Motor neuron (in vitro differentiated cells): ENCODE data around the gene FAM174C. TPM values are rescaled to one million over a fixed set of nuclear protein-coding genes. Genes with fewer than 3 reads are reported as not detected.

Experiments
- ATAC-seq, 8 experiments: fragments of 200-7000 bp; cut with Tn5 transposase; replicated peaks in 6 of 8; 2 replicates each; pipeline ENCODE4 v1.8.0; 2021; ENCODE audit warnings: mild to moderate bottlenecking in 8 of 8, moderate library complexity in 8 of 8
- H3K27ac ChIP-seq, 2 donors: fragments of 250-450 bp; sonication (Bioruptor Pico); 2 replicates each; pipeline ENCODE4 v1.9.0; 2021; ENCODE audit warnings: antibody characterized with exemption in 2 of 2, mild to moderate bottlenecking in 2 of 2, moderate library complexity in 1 of 2
- H3K4me1 ChIP-seq, 2 donors: fragments of 250-450 bp; sonication (Bioruptor Pico); replicated peaks in 1 of 2; 2 replicates each; pipeline ENCODE4 v1.6.1; 2021; ENCODE audit warnings: antibody characterized with exemption in 2 of 2, mild to moderate bottlenecking in 2 of 2, moderate library complexity in 1 of 2
- H3K4me3 ChIP-seq, 5 donors: fragments of 250-450 bp; sonication (Bioruptor Pico); 2 replicates each; pipeline ENCODE4 v1.9.0; 2021; ENCODE audit warnings: antibody characterized with exemption in 5 of 5, mild to moderate bottlenecking in 5 of 5, moderate library complexity in 4 of 5
- WGBS, 10 experiments: fragments of 450-650 bp; shearing (Covaris generic); methylation state at CpG; one replicate each; pipeline ENCODE4 v1.0.0; 2022; 5-methylcytosine and 5-hydroxymethylcytosine counted together
- in situ Hi-C, 9 experiments: fragments of 400-800 bp; cut with MboI; loops; one replicate each; pipeline ENCODE4 v1.15.0; 2021; ENCODE audit warnings: low sequenced_read_pairs in 9 of 9, low pct_unique_long_range_greater_than_20kb in 2 of 9; ENCODE audit not compliant: unreplicated experiment in 9 of 9
- total RNA-seq, 8 experiments: library from RNA; unstranded; fragments of 300-600 nt; gene quantifications; 2 replicates each; pipeline versions ENCODE4 v1.2.3 to v1.2.4, GENCODE V29; 2022

Gene FAM174C
- total RNA-seq, 8 experiments from 2014 or later: 14.2 to 88.9 (median 25.3) TPM

DNA sequence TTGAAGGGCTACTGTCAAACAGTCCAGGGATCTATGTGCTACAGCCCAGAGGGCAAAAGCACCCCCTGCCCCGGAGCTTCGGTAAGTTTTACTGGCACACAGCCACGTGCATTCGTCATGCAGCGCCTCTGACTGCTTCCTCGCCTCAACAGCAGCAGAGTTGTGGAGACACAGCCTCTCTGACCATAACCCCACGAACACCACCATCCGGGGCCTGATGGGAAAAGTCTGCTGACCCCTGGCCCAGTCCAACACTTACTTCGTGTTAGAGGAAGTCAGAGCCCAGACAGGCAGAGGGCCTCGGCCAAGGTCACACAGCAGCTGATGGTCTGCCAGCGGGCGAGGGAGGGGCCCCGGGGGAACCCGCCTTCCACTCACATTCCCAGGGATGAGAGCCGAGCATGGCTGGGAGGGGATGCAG, 42.7 kb upstream of the FAM174C start:
- in situ Hi-C loops: no loop called here
- 67 to 88% methylated on average over 5 to 6 of the region's 15 CpGs; no CpG with 5 or more reads in 8 of the 10 experiments for WGBS, 10 experiments
- peak in 1 of 8 experiments; percentile 2 for ATAC-seq
- Histone ChIP-seq H3K4me3 (no peak overlapping the region), H3K4me1 (peaks cover 17 to 36% of the 10 kb centered on the region in 2 donors), H3K27ac (peak overlapping the region in 1 of 2 donors; percentile 1)

- H3K4me3 ChIP-seq: no peak overlapping the region
- H3K4me1 ChIP-seq: peaks cover 20 to 38% of the 10 kb centered on the region in 2 donors
- in situ Hi-C loops: no loop called here
Observed at GRCh38 chr19:1233115-1233667, 42.1 kb upstream of the FAM174C start.

DNA sequence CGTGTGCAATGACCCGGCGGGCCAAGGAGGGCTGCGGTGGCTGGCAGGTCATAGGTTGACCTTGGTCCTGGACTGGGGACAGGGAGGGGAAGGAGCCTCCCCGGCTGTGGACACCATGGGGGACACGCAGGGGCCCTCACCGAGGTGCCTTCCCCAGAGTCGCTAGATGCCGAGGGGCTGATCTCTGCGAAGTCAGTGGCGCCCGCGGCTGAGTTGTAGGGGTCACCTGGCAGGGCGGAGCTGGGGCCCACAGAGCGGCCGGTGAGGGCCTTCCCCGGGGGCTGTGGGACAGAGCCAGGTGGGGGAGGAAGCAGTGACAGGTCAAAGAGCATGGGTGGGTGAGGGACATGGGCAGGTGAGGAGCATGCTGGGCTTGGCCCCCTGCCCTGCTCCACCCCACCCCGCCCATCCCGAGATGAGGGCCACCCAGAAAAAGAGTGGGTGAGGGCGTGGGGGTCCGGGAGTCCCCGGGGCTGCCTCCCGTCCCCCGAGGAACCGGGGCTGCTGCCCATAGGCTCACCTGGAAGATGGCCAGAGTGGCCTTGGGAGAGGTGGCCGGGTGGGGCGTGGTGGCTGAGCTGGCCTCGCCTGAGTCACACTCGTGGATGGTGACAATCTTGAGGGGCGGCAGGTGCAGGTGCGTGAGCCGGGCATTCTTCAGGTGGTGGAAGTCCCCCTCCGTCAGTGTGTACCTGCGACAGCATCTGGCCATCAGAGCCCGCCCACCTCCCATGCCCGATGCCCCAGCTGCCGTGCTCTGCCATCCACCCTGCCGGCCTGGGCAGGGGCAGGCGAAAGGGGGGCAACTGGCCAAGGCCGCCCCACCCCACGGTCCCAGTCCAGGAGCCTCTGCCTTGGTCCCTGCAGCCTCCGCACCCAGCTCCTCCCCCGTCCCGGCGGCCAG, 41.0 kb upstream of the FAM174C start:
- WGBS, 10 experiments: 87 to 100% methylated on average over 3 to 9 of the region's 45 CpGs; no CpG with 5 or more reads in 8 of the 10 experiments
- ATAC-seq: no peak
- Histone ChIP-seq H3K27ac (no peak overlapping the region), H3K4me3 (no peak overlapping the region), H3K4me1 (peaks cover 27 to 47% of the 10 kb centered on the region in 2 donors)
- in situ Hi-C loops: no loop called here

More at GRCh38 chr19:1233115-1233667, 42.1 kb upstream of the FAM174C start:
- no CpG with 5 or more reads among the region's 24 CpGs for WGBS, 10 experiments
- no peak for ATAC-seq
- no peak overlapping the region for H3K27ac ChIP-seq

DNA sequence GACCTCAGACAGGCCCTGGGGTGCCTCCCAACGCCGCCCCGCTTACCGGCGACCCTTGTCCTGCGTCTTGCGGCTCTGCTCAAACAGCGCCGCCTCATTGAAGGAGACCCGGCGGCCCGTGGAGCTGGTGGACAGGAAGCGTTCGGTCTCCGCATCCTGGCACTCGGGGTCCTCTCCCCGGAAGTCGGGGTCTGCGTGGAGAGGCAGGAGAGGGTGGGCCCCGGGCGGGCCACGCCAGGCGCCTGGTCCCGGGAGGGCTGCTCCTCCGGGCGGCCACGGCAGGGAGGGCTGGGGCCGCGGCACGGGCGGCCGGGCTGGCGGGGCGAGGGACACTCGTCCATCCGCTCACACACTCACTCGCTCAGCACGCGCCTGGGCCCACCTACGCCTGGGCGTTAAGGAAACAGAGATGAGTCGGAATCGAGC, 40.4 kb upstream of the FAM174C start:
- in situ Hi-C loops: no loop called here
- no peak overlapping the region for H3K4me3 ChIP-seq
- H3K27ac ChIP-seq: no peak overlapping the region
- 97% methylated on average over 9 of the region's 43 CpGs; no CpG with 5 or more reads in 9 of the 10 experiments for WGBS, 10 experiments
- H3K4me1 ChIP-seq: peaks cover 33 to 54% of the 10 kb centered on the region in 2 donors
- ATAC-seq: no peak

DNA sequence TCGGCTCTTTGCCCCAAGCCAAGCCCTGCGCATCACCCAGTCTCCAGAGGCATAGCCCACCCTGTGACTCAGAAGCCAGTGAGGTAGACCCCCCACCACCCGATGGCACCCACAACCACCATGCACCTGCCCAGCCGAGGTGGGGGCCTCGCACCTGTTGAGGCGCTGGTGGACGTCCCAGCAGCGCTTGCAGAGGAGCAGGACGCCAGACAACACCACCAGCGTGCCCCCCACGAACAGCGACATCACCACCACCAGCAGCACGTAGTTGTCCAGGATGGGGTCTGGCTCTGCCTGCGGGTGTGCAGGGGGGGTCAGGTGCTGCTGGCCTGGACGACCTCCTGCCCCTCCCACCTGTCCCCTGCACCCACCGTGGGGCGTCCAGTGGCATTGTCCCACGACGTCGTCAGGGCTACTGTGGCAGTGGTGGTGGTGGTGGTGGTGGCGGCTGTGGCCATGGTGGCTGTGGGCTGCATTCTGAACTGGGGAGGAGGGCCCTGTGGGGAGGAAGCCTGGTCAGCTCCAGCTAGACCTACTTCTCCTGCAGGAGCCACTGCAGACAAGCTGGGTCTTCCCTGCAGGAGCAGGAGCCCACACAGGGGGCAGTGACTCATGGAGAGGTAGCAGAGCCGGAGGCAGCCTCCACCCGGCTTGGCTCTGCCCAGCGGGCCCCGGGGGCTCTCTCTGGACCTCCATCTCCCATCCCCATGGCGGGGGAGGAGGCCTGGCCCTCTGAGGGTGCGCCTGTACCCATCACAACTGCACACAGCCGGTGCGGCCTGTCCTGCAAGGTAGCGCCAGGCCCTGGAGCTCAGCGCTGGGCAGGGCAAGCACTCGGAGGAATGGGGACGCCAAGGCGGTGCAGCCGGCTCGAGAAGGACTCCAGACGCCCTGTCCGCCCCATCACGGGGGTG, 39.4 kb upstream of the FAM174C start:
- WGBS, 10 experiments: 100% methylated on average over 3 of the region's 39 CpGs; no CpG with 5 or more reads in 9 of the 10 experiments
- peak in 5 of 8 experiments; percentile 1 to 13 (median 3) for ATAC-seq
- in situ Hi-C loops: no loop called here
- Histone ChIP-seq H3K27ac (peak overlapping the region; percentile 86 to 90), H3K4me3 (peak overlapping the region; percentile 60 to 84 (median 72)), H3K4me1 (peaks cover 33 to 49% of the 10 kb centered on the region in 2 donors)

DNA sequence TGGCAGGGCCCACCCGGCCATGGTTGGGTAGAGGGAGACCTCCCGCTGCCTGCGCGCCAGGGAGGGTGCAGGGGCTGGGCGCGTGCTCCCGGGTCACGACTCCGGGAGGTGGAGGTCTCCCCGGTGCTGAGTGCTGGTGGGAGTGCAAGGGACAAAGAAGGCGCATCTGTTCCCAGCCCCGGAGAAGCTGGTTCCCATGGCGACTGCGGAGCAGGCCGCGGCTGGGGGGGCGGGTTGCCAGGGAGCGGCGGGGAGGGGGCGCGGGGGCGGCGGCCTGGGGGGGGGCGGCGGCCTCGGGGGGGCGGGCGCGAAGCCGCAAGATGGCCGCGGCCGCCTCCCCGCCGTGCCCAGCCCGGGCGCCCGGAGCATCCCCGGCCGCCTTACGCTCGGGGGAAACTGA, 38.8 kb upstream of the FAM174C start:
- Histone ChIP-seq H3K4me1 (peaks cover 33 to 48% of the 10 kb centered on the region in 2 donors), H3K27ac (peak overlapping the region; percentile 86 to 90), H3K4me3 (peak overlapping the region; percentile 60 to 84 (median 72))
- peak in 5 of 8 experiments; percentile 15 to 29 (median 22) for ATAC-seq
- WGBS, 10 experiments: no CpG with 5 or more reads among the region's 42 CpGs
- in situ Hi-C loops: no loop called here

DNA sequence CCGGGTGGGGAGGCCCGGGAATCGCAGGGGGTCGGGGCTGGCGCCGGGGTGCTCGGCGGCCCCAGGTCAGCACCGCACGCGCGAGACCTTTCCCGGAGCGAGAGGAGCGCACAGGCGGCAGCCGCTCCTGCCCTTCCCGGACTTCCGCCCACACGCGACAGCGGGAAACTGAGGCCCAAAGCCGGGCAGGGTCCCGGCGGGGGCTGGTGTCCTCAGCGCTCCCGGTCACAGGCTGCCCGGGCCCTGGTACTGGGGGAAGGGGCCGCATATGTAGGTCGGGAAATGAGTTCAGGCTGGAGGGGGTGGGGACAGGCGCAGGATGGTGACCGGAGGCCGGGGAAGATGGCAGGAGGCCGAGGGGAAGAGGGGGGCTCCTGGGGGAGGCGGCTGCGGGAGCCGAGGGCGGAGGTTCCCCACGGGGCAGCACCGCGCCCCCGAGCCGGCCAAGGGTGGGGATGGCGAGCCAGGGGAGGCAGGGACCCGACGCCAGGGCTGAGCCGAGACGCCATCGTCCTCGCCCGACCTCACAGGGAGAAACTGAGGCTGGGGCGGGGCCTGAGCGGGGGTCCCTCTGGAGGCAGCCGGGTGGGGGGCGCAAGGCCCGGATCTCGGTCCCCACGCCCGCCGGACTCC, 38.2 kb upstream of the FAM174C start:
- Histone ChIP-seq H3K4me1 (peaks cover 31 to 44% of the 10 kb centered on the region in 2 donors), H3K4me3 (peak overlapping the region; percentile 60 to 84 (median 72)), H3K27ac (peak overlapping the region; percentile 86 to 90)
- 0% methylated on average over 1 of the region's 60 CpGs; no CpG with 5 or more reads in 9 of the 10 experiments for WGBS, 10 experiments
- peak in 7 of 8 experiments; percentile 1 to 5 (median 3) for ATAC-seq
- in situ Hi-C loops: no loop called here

GRCh38 chr19:1237754-1238368, 37.5 kb upstream of the FAM174C start, which contains the start of gene CBARP:
TSS of gene CBARP (minus strand) at chr19:1238005. CDS start at chr19:1236100, 1,905 bp downstream.
- in situ Hi-C loops: no loop called here
- H3K4me3 ChIP-seq: peak within 1 kb of the TSS; percentile 60 to 84 (median 72)
- ATAC-seq: peak; percentile 2 to 42 (median 20)
- H3K27ac ChIP-seq: peak within 1 kb of the TSS; percentile 86 to 90
- peaks cover 31 to 43% of the 10 kb centered on the region in 2 donors for H3K4me1 ChIP-seq
- WGBS, 10 experiments: no CpG with 5 or more reads among the region's 87 CpGs

DNA sequence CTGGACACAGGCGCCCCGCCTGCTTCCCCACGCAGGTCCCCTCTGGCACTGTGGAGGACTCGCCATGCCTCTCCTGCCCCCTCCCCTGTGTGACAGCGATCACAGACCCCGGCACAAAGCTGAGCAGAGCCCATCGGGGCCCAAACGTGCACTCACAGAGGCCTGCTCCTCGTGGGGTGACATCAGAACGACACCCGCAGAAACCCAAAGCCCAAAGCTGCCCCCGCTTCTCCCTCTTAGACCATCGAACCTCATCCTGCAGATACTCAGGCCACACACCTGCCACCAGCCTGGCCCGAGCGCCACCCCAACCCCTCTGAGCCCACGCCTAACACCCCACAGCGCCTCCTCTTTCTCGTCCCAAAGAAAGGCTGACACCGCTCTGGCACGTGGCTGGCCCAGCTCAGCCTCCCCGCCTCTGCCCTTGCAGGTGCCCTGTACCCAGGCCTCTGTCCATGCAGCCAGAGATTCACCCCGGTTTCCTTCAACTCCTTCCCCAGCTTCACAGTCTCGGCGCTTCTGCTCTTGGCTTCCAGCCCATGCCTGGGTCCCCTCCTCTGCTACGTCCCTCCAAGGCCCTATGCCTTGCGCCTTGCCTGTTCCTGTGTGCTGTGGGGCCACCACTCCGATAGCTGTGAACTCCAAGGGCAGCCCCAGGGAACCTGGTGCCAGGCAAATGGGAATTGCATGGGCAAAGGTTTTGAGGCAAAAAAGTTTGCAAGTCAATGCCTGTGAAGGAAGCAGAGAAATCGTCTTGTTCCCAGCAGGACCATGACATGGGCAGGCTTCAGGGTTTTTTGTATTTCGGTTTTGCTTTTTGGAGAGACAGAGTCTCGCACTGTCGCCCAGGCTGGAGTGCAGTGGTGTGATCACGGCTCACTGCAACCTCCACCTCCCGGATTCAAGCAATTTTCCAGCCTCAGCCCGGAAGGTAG, 36.7 kb upstream of the FAM174C start:
- Histone ChIP-seq H3K27ac (peak overlapping the region; percentile 86 to 90), H3K4me1 (peaks cover 31 to 43% of the 10 kb centered on the region in 2 donors), H3K4me3 (peak overlapping the region; percentile 60 to 84 (median 72))
- in situ Hi-C loops: no loop called here
- 55 to 89% (median 83%) methylated on average over 2 to 14 of the region's 34 CpGs; no CpG with 5 or more reads in 1 of the 10 experiments for WGBS, 10 experiments
- peak in 5 of 8 experiments; percentile 6 to 30 (median 17) for ATAC-seq

DNA sequence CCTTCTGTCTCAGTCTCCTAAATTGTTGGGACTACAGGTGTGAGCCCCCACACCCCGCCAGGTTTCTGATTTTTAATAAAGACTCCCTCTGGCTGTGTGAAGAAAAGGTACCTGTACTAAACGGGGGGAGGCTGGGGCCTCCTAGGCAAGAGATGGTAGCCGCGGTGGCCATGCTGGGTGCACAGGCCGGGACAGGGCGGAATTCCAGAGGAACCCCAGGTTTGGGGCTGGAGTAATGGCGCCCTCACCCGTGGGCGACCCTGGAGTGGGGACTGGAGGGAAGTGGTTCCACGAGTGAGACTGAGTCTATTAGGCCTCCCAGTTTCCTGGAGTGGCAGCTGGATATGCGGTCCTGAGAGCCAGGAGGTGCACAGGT, 35.9 kb upstream of the FAM174C start:
- no peak for ATAC-seq
- peak overlapping the region; percentile 90 for H3K27ac ChIP-seq
- H3K4me3 ChIP-seq: peak overlapping the region in 1 of 5 donors; percentile 33
- WGBS, 10 experiments: 57 to 89% (median 73%) methylated on average over 1 to 4 of the region's 11 CpGs; no CpG with 5 or more reads in 6 of the 10 experiments
- in situ Hi-C loops: no loop called here
- H3K4me1 ChIP-seq: peaks cover 34 to 49% of the 10 kb centered on the region in 2 donors
